GM13977 (cell line): ENCODE measurements around the gene BZW1.
"Not testable (repeated sequence)": the region's sequence is repeated elsewhere in the genome, so short reads cannot be mapped to it uniquely, and the experiment has no call there.

Source experiments
- DNase-seq: peaks from one replicate; pipeline ENCODE4 v3.0.0; 2012; ENCODE audit warnings: low spot score
- CTCF ChIP-seq: IDR thresholded peaks from 2 replicates; pipeline ENCODE4 v1.5.1; 2012; ENCODE audit warnings: mild to moderate bottlenecking, control low read depth; ENCODE audit not compliant: insufficient read depth; ENCODE audit errors: extremely low read depth, missing control alignments
- in situ Hi-C: fragments of 300-500 bp; cut with MboI; formaldehyde crosslinking; loops from one replicate; pipeline ENCODE4 v1.12.0; 2022; ENCODE audit warnings: low sequenced_read_pairs, low pct_unique_long_range_greater_than_20kb, mixed read lengths, inconsistent platforms; ENCODE audit not compliant: unreplicated experiment

The BZW1 gene

GRCh38 chr2:200812122-200813022 lies 662 bp downstream of the BZW1 start:
- in situ Hi-C loops, result no loop called here
- peak; percentile 69 for DNase-seq

GRCh38 chr2:200814276-200814815 lies 2.6 kb downstream of the BZW1 start:
- no peak for TF ChIP-seq CTCF
- in situ Hi-C loops, result no loop called here
- DNase-seq, result peak; percentile 34

More at GRCh38 chr2:200812122-200813022, 662 bp downstream of the BZW1 start:
- TF ChIP-seq CTCF, result peak; percentile 70

GRCh38 chr2:200814917-200815316 lies 3.2 kb downstream of the BZW1 start:
- TF ChIP-seq CTCF, result no peak
- in situ Hi-C loops, result no loop called here
- DNase-seq, result no peak

GRCh38 chr2:200818732-200819131 lies 7.0 kb downstream of the BZW1 start:
- in situ Hi-C loops, result not testable (repeated sequence)

GRCh38 chr2:200820573-200821234 lies 9.0 kb downstream of the BZW1 start:
- DNase-seq, result no peak
- in situ Hi-C loops, result no loop called here
- no peak for TF ChIP-seq CTCF

More at GRCh38 chr2:200818732-200819131, 7.0 kb downstream of the BZW1 start:
- DNase-seq, result not testable (repeated sequence)

- no peak for DNase-seq
- no peak for TF ChIP-seq CTCF
- in situ Hi-C loops, result no loop called here
Measured at GRCh38 chr2:200821686-200822245, 10.1 kb downstream of the BZW1 start.
